ENCODE measurements around the gene GAS6.
"Not testable (repeated sequence)": the region's sequence is repeated elsewhere in the genome, so short reads cannot be mapped to it uniquely, and the experiment has no call there.

The GAS6 gene

DNA sequence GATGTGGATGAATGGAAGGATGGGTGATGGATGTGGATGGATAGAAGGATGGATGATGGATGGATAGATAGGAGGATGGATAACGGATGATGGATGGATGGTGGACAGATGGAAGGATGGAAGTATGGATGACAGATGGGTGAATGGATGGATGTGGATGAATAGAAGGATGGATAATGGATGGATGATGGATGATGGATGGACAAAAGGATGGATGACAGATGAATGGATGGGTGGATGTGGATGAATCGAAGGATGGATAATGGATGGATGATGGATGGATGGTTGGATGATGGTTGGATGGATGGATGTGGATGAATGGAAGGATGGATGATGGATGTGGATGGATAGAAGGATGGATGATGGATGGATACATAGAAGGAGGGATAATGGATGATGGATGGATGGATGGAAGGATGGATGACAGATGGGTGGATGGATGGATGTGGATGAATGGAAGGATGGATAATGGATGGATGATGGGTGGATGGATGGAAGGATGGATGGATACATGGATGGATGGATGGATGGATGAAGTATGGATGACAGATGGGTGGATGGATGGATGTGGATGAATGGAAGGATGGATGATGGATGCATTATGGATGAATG lies 65.6 kb downstream of the GAS6 start:
- ATAC-seq: no peak
- Mint-ChIP-seq H3K27me3 (no peaks in the 10 kb centered on the region), H3K9me3 (no peaks in the 10 kb centered on the region), H3K27ac (no peak overlapping the region), H3K4me1 (no peaks in the 10 kb centered on the region), H3K4me3 (no peak overlapping the region)
- no peak for DNase-seq

DNA sequence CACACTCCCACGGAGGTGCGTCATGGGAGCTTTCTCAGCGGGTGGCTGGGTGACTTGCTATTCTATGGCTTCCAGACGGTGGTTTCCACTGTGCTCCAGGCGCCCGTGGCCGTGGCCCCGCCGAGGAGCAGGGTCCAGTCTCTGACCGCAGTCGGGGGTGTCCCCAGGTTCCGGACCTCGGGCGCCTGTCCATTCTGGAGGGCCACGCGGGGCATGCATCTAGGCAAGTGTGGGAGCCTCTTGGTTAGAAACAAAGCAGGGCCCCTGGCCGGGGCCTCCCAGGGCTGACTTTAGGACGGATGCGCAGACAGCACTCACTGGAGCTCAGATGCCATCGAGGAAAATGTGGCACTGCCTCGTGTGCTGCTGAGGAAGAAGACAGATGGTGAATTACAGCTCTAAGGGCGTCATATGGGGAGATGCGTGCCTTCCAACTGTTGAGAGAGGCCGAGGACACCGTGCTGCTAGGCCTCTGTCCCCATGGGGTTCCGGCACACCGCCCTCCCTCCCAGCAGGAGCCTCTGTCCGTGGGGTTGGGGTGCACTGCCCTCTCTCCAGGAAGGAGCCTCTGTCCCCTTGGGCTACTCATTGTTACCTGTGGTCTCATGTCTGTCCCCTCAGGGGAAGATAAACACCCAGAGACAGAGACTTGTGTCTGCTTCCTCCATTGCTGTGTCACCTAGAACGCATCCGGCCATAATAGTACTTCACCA lies 66.8 kb downstream of the GAS6 start:
- no peaks in the 10 kb centered on the region for H3K27me3 Mint-ChIP-seq
- no peaks in the 10 kb centered on the region for H3K9me3 Mint-ChIP-seq
- no peak overlapping the region for H3K27ac Mint-ChIP-seq
- DNase-seq (no peak), ATAC-seq (no peak)
- H3K4me1 Mint-ChIP-seq: no peaks in the 10 kb centered on the region
- H3K4me3 Mint-ChIP-seq: no peak overlapping the region

- Mint-ChIP-seq H3K9me3 (no peaks in the 10 kb centered on the region), H3K27me3 (no peaks in the 10 kb centered on the region), H3K4me3 (no peak overlapping the region), H3K27ac (no peak overlapping the region), H3K4me1 (no peaks in the 10 kb centered on the region)
- ATAC-seq: no peak
- no peak for DNase-seq
These were observed 67.5 kb downstream of the GAS6 start for GRCh38 chr13:113796211-113796963.

- not testable (repeated sequence) for H3K27ac Mint-ChIP-seq, H3K4me3 Mint-ChIP-seq, H3K9me3 Mint-ChIP-seq, H3K4me1 Mint-ChIP-seq, DNase-seq, H3K27me3 Mint-ChIP-seq, ATAC-seq
These were observed 68.5 kb downstream of the GAS6 start for GRCh38 chr13:113795362-113795761.

GRCh38 chr13:113794764-113795173 lies 69.1 kb downstream of the GAS6 start:
- H3K4me1 Mint-ChIP-seq: no peaks in the 10 kb centered on the region
- H3K27me3 Mint-ChIP-seq: no peaks in the 10 kb centered on the region
- no peak overlapping the region for H3K4me3 Mint-ChIP-seq
- no peak for ATAC-seq
- no peaks in the 10 kb centered on the region for H3K9me3 Mint-ChIP-seq
- H3K27ac Mint-ChIP-seq: no peak overlapping the region
- no peak for DNase-seq

- H3K4me1 Mint-ChIP-seq: no peaks in the 10 kb centered on the region
- no peak for DNase-seq
- peak; percentile 17 for ATAC-seq
- H3K27ac Mint-ChIP-seq: no peak overlapping the region
- no peak overlapping the region for H3K4me3 Mint-ChIP-seq
- H3K27me3 Mint-ChIP-seq: peaks cover 3% of the 10 kb centered on the region
- H3K9me3 Mint-ChIP-seq: no peaks in the 10 kb centered on the region
These were observed 69.8 kb downstream of the GAS6 start for GRCh38 chr13:113794086-113794485.

DNA sequence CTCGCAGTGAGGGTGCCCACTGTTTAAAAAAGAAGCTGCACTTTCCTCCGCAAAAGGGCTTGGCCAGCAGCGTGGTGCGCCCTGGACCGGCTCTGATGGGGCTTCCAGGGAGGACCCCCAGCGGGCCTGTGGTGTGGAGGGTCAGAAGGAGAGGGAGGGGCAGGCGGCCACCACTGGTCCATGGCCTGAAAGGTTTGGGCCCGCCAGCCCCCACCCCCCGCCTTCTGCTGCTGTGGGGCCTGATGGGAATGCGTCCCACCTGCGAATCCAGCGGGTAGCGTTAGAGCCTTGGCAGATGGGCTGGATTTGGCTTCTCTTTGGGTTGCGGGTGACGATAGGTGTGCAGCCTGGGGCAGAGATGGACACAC lies 70.2 kb downstream of the GAS6 start:
- H3K4me1 Mint-ChIP-seq: no peaks in the 10 kb centered on the region
- H3K4me3 Mint-ChIP-seq: no peak overlapping the region
- H3K27ac Mint-ChIP-seq: no peak overlapping the region
- H3K9me3 Mint-ChIP-seq: no peaks in the 10 kb centered on the region
- ATAC-seq (peak; percentile 40), DNase-seq (no peak)
- peaks cover 7% of the 10 kb centered on the region for H3K27me3 Mint-ChIP-seq

DNA sequence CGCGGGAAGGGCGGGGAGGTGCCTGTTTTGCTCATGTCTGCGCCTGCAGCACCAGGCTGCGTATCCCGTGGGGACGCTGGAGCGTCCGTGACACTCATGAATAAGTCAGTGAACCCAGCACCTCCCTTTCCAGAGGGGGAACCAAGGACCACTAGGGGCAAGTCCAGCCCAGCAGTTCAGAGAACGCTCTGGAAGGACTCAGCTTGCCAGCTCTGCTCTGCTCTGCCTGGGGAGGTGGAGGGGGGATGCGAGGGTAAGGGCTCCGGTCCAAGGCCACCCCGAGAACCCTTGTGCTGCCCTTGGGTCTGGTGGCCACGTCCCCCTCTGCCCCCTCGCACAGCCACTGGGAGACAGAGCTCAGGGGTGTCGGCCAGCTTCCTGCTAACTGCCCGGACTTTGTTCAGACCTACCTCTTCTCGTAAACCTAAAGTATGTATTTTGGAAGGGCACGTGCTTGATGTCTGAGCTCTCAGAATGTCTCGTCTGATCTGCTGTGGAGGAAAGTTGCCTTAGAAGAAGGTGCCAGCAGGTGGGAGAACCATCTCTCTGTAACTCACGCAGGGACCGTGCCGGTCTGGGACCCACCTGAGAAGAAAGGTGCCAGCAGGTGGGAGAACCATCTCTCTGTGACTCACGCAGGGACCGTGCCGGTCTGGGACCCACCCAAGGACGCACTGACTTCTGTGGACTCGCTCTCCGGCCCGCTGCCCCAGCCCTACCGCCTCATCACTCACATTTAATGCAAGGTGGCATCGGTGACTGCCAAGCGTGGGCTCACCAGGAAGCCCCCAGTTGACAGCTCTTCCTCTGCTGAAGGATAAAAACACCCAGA lies 70.8 kb downstream of the GAS6 start:
- DNase-seq (no peak), ATAC-seq (peak; percentile 29)
- Mint-ChIP-seq H3K4me1 (no peaks in the 10 kb centered on the region), H3K9me3 (no peaks in the 10 kb centered on the region), H3K27ac (no peak overlapping the region), H3K27me3 (peaks cover 7% of the 10 kb centered on the region), H3K4me3 (no peak overlapping the region)

- H3K4me3 Mint-ChIP-seq: no peak overlapping the region
- no peak for ATAC-seq
- H3K27me3 Mint-ChIP-seq: peaks cover 7% of the 10 kb centered on the region
- DNase-seq: no peak
- H3K9me3 Mint-ChIP-seq: no peaks in the 10 kb centered on the region
- no peak overlapping the region for H3K27ac Mint-ChIP-seq
- H3K4me1 Mint-ChIP-seq: no peaks in the 10 kb centered on the region
These were observed 71.6 kb downstream of the GAS6 start for GRCh38 chr13:113792236-113792770.

GRCh38 chr13:113791761-113792160 lies 72.1 kb downstream of the GAS6 start:
- Mint-ChIP-seq H3K27me3 (peaks cover 7% of the 10 kb centered on the region), H3K9me3 (no peaks in the 10 kb centered on the region), H3K4me1 (no peaks in the 10 kb centered on the region), H3K4me3 (no peak overlapping the region), H3K27ac (no peak overlapping the region)
- DNase-seq (no peak), ATAC-seq (no peak)

GRCh38 chr13:113791226-113791625 lies 72.7 kb downstream of the GAS6 start:
- ATAC-seq: no peak
- H3K27me3 Mint-ChIP-seq: peaks cover 7% of the 10 kb centered on the region
- no peak for DNase-seq
- no peaks in the 10 kb centered on the region for H3K9me3 Mint-ChIP-seq
- no peaks in the 10 kb centered on the region for H3K4me1 Mint-ChIP-seq
- H3K27ac Mint-ChIP-seq: no peak overlapping the region
- H3K4me3 Mint-ChIP-seq: no peak overlapping the region

DNA sequence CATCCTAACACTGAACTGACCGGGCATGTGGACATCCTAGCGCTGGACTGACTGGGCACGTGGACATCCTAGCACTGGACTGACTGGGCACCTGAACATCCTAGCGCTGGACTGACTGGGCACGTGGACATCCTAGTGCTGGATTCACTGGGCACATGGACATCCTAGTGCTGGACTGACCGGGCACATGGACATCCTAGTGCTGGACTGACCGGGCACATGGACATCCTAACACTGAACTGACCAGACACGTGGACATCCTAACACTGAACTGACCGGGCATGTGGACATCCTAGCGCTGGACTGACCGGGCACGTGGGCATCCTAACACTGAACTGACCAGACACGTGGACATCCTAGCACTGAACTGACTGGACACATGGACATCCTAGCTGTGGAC lies 73.9 kb downstream of the GAS6 start:
- not testable (repeated sequence) for H3K4me3 Mint-ChIP-seq, DNase-seq, H3K4me1 Mint-ChIP-seq, H3K27me3 Mint-ChIP-seq, H3K9me3 Mint-ChIP-seq, ATAC-seq, H3K27ac Mint-ChIP-seq

DNA sequence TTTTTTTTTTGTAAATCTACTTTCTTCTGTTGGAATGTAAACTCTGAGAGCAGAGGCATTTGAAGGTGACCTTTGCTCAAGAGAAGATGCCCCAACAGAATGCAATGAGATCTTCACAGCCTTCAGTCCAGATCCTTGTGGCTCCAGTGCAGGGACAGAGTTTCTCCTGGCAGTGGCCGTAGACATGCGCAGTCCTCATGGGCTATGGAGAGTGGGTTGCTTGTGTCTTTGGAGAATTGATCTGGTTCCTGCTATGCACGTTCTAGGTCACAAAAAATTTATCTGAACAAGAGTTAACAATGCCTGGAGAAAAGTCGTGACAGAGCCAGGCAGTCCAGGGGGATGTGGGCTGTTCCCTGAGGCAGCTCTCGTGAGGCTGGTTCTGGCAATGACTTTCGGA lies 74.7 kb downstream of the GAS6 start:
- ATAC-seq: no peak
- H3K27me3 Mint-ChIP-seq: peaks cover 12% of the 10 kb centered on the region

GRCh38 chr13:113788413-113789135 lies 75.3 kb downstream of the GAS6 start:
- no peak overlapping the region for H3K27ac Mint-ChIP-seq
- H3K4me3 Mint-ChIP-seq: no peak overlapping the region
- H3K4me1 Mint-ChIP-seq: peaks cover 7% of the 10 kb centered on the region
- DNase-seq (no peak), ATAC-seq (peak; percentile 27)
- peaks cover 17% of the 10 kb centered on the region for H3K27me3 Mint-ChIP-seq
- H3K9me3 Mint-ChIP-seq: no peaks in the 10 kb centered on the region

More for the DNA sequence above, 74.7 kb downstream of the GAS6 start:
- Mint-ChIP-seq H3K4me1 (peaks cover 7% of the 10 kb centered on the region), H3K27ac (no peak overlapping the region), H3K9me3 (no peaks in the 10 kb centered on the region), H3K4me3 (no peak overlapping the region)
- DNase-seq: no peak

GRCh38 chr13:113787694-113788093 lies 76.2 kb downstream of the GAS6 start:
- ATAC-seq: no peak
- Mint-ChIP-seq H3K27ac (no peak overlapping the region), H3K4me1 (peaks cover 7% of the 10 kb centered on the region), H3K27me3 (peaks cover 22% of the 10 kb centered on the region), H3K4me3 (no peak overlapping the region), H3K9me3 (no peaks in the 10 kb centered on the region)
- DNase-seq: no peak

Measured in stimulated activated naive CD8-positive, alpha-beta T cell treated with anti-CD3 and anti-CD28 coated beads, Interleukin-15, amount 100 ng/mL, for 72 hours (primary cell).